HL-60/S4 treated with phorbol 12-myristate 13-acetate at 8.2 ng/mL for 4 days and 3 days (cell line): ENCODE results near the gene RAB4B.
"Not testable (repeated sequence)": the region's sequence is repeated elsewhere in the genome, so short reads cannot be mapped to it uniquely, and the experiment has no call there.

Source experiments
- in situ Hi-C: fragments of 300-500 bp; cut with MboI; formaldehyde crosslinking; loops from 2 replicates; pipeline ENCODE4 v1.15.0; 2022; ENCODE audit warnings: low sequenced_read_pairs

Gene RAB4B

GRCh38 chr19:40750058-40750873, 27.8 kb upstream of the RAB4B start, which contains the start of gene ACTMAP:
TSS of gene ACTMAP (minus strand) at chr19:40750477. CDS start at chr19:40749803, 674 bp downstream.
- in situ Hi-C loops = no loop called here

- in situ Hi-C loops = no loop called here
Observed at GRCh38 chr19:40750874-40751537, 27.0 kb upstream of the RAB4B start, which contains the start of gene SNRPA. TSS of gene SNRPA (plus strand) at chr19:40751203. CDS start at chr19:40751409, 206 bp downstream.

GRCh38 chr19:40752257-40752781, 25.7 kb upstream of the RAB4B start:
- in situ Hi-C loops = no loop called here

GRCh38 chr19:40754611-40755247, 23.3 kb upstream of the RAB4B start:
- in situ Hi-C loops = no loop called here

- in situ Hi-C loops = no loop called here
Observed at GRCh38 chr19:40755248-40755624, 22.8 kb upstream of the RAB4B start.

- in situ Hi-C loops = no loop called here
Observed at GRCh38 chr19:40755791-40756190, 22.3 kb upstream of the RAB4B start.

GRCh38 chr19:40756502-40757110, 21.4 kb upstream of the RAB4B start:
- in situ Hi-C loops = no loop called here

DNA sequence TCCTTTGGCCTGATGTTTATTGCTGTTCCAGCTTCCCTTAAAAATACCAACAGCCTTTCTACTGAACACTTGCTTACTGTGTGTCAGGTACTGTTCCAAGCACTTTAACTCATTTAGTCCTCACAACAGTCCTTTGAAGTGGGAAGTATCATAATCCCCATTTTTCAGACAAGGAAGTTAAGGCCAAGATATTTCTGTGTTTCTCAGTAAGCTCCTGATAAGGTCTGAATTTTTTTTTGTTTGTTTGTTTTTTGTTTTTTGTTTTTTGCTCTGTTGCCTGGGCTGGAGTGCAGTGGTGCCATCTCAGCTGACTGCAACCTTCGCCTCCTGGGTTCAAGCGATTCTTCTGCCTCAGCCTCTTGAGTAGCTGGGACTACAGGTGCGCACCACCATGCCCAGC, 19.6 kb upstream of the RAB4B start:
- in situ Hi-C loops = no loop called here

DNA sequence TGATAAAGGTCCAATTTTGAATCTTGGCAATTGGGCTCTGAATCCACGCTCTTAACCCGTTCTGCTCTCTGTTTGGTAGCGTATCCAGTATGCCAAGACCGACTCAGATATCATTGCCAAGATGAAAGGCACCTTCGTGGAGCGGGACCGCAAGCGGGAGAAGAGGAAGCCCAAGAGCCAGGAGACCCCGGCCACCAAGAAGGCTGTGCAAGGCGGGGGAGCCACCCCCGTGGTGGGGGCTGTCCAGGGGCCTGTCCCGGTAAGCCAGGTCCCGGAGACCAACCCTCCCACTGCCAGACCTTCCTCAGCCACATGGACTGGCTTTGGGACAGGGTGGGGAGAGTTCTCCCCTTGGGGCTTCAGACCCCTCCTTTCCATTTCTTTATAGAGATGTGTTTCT, 18.7 kb upstream of the RAB4B start:
- in situ Hi-C loops = no loop called here

DNA sequence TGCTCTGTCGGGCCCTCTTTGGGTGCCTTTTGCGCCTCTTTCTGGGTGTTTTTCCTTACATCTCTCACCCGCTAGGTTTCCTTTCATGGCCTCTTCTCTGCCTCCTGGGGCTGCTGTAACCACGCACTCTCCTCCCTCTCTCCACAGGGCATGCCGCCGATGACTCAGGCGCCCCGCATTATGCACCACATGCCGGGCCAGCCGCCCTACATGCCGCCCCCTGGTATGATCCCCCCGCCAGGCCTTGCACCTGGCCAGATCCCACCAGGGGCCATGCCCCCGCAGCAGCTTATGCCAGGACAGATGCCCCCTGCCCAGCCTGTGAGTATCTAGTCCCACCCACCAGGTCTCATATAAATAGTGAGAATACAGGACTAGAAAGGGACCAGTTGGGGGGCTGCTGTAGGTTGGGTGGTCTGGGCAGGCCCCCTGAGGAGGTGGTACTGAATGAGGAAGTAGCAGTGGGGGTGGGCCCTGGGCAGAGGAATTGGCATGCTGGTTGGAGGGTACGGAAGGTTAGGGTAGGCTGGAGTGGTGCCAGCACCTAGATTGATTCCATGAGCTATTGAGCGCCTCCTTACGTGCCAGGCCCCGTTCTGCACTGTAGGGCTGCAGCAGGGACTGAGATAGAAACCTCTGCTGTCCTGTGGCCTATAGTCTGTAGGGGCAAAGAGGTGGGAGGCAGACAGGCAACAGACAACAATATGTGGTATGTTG, 15.1 kb upstream of the RAB4B start:
- in situ Hi-C loops = no loop called here

GRCh38 chr19:40763526-40763925, 14.5 kb upstream of the RAB4B start:
- in situ Hi-C loops = no loop called here

- in situ Hi-C loops = no loop called here
Observed at GRCh38 chr19:40763963-40764362, 14.1 kb upstream of the RAB4B start.

DNA sequence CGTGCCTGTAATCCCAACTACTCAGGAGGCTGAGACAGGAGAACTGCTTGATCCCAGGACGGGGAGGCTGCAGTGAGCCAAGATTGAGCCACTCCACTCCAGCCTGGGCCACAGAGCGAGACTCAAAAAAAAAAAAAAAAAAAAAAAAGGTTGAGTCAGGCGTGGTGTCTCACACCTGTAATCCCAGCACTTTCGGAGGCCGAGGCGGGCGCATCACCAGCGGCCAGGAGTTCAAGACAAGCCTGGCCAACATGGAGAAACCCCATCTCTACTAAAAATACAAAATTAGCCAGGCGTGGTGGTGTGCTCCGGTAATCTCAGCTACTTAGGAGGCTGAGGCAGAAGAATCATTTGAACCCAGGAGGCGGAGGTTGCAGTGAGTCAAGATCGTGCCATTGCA, 11.7 kb upstream of the RAB4B start:
- in situ Hi-C loops = not testable (repeated sequence)

DNA sequence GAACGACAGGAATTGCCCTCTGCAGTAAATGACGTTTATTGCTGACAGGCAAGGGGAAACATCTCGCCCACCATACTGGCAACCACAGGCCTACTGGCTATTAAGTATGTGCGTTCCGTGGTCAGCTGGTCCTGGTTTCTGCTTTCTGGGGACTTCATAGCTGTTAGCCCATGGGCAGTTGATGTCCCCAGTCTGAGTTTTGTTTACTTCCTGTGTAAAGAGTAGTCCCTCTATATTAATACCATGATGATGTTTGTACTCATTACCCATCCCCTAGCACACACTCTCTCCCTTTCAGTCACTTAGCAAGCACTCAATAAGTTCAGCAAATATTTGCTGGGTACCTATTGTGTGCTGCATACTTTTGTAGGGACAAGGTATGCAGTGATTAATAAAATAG, 9.2 kb upstream of the RAB4B start:
- in situ Hi-C loops = no loop called here

DNA sequence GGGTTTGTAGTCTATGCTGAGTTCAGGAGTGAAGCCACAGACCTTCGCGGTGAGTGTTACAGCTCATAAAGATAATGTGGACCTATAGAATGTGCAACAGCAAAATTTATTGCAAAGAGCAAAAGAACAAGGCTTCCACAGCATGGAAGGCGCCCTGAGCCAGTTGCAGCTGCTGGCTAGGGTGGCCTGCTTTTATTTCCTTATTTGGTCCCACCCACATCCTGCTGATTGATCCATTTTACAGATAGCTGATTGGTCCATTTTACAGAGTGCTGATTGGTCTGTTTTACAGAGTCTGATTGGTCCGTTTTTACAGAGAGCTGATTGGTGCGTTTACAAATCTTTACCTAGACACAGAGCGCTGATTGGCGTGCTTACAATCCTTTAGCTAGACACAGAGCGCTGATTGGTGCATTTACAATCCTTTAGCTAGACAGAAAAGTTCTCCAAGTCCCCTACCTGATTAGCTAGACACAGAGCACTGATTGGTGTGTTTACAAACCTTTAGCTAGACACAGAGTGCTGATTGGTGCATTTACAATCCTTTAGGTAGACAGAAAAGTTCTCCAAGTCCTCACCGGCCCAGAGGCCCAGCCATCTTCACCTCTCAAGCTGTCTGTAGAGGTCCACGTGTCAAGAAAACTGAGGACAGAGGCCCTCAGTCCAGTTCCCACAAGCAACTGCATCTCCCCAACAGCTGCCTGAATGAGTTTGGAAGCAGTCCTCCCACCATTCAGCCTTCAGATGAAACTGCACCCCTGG, 6.8 kb upstream of the RAB4B start:
- in situ Hi-C loops = not testable (repeated sequence)

- in situ Hi-C loops = no loop called here
Observed at GRCh38 chr19:40774916-40775631, 3.0 kb upstream of the RAB4B start, which contains the start of gene MIA. TSS of gene MIA (plus strand) at chr19:40775521. CDS start at chr19:40775543, 22 bp downstream.

DNA sequence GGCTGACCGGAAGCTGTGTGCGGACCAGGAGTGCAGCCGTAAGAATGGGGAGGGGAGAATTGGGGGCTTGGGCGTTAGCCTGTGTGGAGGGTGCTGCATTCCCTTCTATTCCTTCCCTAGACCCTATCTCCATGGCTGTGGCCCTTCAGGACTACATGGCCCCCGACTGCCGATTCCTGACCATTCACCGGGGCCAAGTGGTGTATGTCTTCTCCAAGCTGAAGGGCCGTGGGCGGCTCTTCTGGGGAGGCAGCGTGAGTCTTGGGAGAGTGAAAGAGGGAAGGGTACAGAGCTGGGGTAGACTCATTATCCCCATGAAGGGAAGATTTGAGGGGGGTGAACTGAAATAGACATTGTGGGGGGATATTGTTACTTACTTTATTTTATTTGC, 2.4 kb upstream of the RAB4B start:
- in situ Hi-C loops = no loop called here

DNA sequence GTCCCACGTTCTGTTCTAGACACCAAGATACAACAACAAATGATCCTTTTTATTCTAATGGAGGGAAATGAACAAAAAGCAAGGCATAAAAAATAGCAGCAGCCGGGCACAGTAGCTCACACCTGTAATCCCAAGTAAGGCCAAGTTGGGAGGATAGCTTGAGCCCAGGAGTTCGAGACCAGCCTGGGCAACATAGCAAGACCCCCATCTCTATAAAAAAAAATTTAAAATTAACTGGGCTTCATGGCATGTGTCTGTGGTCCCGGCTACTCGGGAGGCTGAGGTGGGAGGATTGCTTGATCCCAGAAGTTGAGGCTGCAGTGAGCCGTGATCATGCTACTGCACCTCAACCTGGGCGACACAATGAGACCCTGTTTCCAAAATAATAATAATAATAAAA, 1.7 kb upstream of the RAB4B start:
- in situ Hi-C loops = no loop called here
